ENCODE results near the gene HOXD8. TPM values are rescaled to one million over a fixed set of nuclear protein-coding genes. Genes with fewer than 3 reads are reported as not detected.

Gene HOXD8
- total and polyA plus RNA-seq, 9 donors: 29.2 to 50.6 (median 36.2) TPM

DNA sequence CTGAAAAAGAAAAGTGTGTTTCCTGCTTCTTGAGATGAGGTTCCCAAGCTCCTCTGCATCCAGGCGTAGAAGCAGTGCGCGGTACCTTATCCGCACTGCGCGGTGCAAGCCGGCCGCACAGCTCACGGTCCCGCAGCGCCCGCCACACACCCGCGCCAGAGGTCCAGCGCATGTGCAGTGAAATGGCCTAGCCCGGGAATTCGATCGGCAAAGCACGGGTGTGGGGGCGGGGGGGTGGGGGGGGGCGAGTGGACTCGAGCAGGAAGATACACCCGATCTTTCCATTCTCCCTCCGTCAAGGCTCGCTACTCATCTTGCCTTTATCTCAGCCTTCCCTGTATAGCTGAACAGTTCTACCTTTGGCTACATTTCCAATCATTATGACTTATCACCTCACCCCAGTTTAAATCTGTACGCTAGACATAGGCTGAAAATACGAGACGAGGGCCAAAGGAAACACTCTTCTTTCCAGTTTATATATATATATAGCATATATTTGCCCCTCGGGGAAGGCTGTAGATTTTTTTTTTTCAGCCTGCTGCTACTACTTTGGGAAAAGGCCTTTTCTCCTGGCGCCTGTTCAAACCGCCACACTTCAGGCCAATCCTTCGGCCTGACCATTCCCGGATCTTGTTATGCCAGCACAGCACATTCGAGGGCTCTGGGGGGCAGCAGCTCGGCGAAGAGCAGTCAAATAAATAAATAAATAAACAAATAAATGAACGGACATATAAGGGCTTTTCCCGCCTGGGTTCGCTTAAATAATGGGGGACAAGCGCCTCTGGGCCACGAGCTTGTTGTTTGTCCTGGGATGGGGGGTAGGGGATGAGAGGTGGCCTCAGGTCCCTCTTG lies 10.4 kb downstream of the HOXD8 start:
- peak overlapping the region; percentile 53 for H3K4me3 ChIP-seq
- no peaks in the 10 kb centered on the region for H3K36me3 ChIP-seq
- DNase-seq: peak; percentile 72 to 81 (median 75)
- H3K27me3 ChIP-seq: no peaks in the 10 kb centered on the region
- TF ChIP-seq EP300 (IDR thresholded peaks at IDR 0.05): no peak
- peak; percentile 42 for TF ChIP-seq POLR2A (IDR thresholded peaks at IDR 0.05)
- intact Hi-C loops (cut with DNase I): loop anchor here (2.0 to 10.0 kb wide), 7 partner anchors 125 to 1125 kb away; partner anchors contain the start of genes MTX2 (in 1 of the 4) and NFE2L2 (in 1 of the 4)
- whole genome bisulfite sequencing, 3 donors: 5 to 6% (median 5%) methylated on average over 41 of the region's 41 CpGs
- H3K9me3 ChIP-seq: no peaks in the 10 kb centered on the region
- peaks cover 10% of the 10 kb centered on the region for H3K4me1 ChIP-seq (ENCODE audit: insufficient read depth)
- peak overlapping the region; percentile 80 to 99 for H3K27ac ChIP-seq

DNA sequence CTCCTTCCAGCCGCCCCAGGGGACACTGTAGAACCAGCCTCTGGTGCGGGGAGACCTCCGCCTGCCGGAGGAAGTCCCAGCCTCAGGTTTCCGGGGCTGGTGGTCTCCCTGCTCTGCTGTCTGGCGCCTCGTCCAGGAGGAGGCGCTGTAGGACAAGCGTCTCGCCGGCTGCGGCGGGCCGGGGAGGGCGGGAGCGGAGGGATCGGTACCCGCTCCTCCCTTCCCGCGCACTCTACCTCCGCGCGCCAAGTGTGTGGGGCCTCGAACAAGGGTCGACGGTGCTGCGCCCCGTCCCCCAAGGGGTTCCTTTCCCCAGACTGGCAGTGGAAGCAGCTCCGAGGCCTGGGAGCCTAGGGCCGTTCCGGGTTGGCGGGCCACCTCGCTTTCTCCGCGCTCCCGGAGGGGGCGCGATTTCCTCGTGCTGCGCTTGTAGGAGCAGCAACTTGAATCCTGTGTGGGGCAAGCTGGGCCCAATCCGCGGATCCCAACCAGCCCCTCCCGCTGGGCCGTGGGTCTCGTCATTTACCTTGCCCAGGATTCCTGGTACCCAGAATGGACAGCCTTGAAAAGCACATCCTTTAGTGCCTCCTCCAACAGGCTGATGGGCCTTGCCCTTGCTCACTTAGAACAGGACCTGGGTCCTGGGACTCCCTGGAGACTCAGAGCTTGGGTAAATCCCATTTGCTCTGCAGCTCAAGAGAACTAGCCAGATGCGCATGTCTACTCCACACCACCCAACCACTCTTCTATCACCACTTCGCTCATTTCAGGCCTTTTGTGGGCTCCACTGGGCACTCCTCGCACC lies 11.2 kb downstream of the HOXD8 start:
- Histone ChIP-seq H3K27me3 (no peaks in the 10 kb centered on the region), H3K36me3 (no peaks in the 10 kb centered on the region), H3K9me3 (no peaks in the 10 kb centered on the region), H3K27ac (peak overlapping the region; percentile 80 to 99), H3K4me1 (ENCODE audit: insufficient read depth) (peaks cover 9% of the 10 kb centered on the region), H3K4me3 (peak overlapping the region; percentile 53)
- WGBS, 3 donors: 7 to 18% (median 7%) methylated on average over 16 to 48 of the region's 48 CpGs
- peak; percentile 84 to 90 (median 90) for DNase-seq
- intact Hi-C loops (cut with DNase I): loop anchor here (2.0 to 10.0 kb wide), 6 partner anchors 124 to 497 kb away; partner anchors contain the start of gene MTX2 (in 1 of the 4)
- TF ChIP-seq, protein P1, sequence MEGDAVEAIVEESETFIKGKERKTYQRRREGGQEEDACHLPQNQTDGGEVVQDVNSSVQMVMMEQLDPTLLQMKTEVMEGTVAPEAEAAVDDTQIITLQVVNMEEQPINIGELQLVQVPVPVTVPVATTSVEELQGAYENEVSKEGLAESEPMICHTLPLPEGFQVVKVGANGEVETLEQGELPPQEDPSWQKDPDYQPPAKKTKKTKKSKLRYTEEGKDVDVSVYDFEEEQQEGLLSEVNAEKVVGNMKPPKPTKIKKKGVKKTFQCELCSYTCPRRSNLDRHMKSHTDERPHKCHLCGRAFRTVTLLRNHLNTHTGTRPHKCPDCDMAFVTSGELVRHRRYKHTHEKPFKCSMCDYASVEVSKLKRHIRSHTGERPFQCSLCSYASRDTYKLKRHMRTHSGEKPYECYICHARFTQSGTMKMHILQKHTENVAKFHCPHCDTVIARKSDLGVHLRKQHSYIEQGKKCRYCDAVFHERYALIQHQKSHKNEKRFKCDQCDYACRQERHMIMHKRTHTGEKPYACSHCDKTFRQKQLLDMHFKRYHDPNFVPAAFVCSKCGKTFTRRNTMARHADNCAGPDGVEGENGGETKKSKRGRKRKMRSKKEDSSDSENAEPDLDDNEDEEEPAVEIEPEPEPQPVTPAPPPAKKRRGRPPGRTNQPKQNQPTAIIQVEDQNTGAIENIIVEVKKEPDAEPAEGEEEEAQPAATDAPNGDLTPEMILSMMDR (IDR thresholded peaks at IDR 0.05): peak; percentile 98 to 99 (median 98)
- no peak for TF ChIP-seq EP300 (IDR thresholded peaks at IDR 0.05)

DNA sequence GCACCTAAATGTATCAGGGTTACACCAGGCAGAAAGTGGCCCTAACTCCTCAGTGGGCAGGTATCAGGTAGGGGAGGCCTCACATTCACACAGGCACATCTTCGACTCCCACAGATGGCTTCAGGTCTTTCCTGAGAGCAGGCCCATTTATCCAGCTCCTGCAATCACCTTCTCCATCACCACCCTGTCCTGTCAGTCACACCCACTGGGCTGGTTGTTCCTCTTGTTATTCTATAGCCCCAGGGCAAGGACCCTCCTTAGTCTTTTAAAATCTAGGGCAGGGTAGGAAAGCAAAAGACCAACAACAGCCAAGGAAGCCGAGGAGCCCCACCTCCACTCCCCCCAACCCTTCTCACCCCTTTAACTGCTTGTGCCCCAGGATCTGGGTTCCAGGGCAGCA lies 12.8 kb downstream of the HOXD8 start:
- Histone ChIP-seq H3K4me3 (no peak overlapping the region), H3K9me3 (no peaks in the 10 kb centered on the region), H3K36me3 (no peaks in the 10 kb centered on the region), H3K27me3 (no peaks in the 10 kb centered on the region), H3K4me1 (ENCODE audit: insufficient read depth) (peaks cover 9% of the 10 kb centered on the region), H3K27ac (no peak overlapping the region)
- intact Hi-C loops (cut with DNase I): loop anchor here in 3 of 4 donors (5.0 to 10.0 kb wide), 4 partner anchors 123 to 495 kb away; partner anchors contain the start of gene MTX2 (in 1 of the 3)
- 85 to 89% (median 88%) methylated on average over 2 of the region's 2 CpGs for WGBS, 3 donors
- TF ChIP-seq POLR2A (IDR thresholded peaks at IDR 0.05) (no peak), EP300 (IDR thresholded peaks at IDR 0.05) (no peak)
- TF ChIP-seq, protein P1 (IDR thresholded peaks at IDR 0.05): no peak
- DNase-seq: peak in 1 of 5 donors; percentile 3

DNA sequence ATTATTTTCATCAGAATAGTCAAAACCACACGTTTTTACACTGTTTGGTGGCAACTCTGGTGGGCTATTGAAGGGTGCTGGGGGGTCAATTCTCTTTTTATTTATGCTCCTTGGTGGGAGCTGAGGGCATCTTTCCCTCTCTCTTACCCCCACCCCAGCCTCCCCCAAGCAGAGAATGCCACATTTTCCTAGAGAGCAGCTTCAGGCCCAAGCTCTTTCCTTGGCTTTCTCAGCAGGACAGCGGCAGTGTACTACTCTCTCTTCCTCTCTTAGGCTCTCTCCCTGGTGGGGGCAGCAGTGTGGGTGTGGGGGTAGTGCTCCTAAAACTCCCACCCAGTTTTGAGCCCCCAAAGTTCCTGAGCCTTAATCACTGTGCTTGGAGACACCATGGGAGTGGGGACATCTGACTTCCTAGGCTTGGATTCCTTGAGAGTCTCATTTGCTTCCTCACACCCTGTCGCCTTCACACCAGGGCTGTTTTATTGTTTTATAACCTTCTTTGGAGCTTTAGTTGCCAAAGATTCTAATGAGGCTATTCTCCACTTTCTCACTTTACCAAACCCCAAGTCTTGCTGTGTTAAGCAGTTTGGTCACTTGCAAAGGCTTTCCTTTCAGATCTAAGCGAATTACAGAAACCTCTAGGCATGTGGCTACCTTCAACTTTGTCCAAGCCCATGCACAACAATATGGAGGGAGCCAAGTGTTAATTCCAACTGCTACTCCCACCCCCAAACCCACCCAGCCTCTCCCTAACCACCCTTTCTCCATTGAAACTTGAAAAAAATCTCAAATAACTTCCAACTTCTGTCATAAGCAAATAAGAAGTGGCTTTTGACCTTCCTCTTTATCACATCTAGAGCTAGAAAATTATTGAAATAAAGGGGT lies 15.8 kb downstream of the HOXD8 start:
- DNase-seq: no peak
- TF ChIP-seq, protein P1 (IDR thresholded peaks at IDR 0.05): no peak
- TF ChIP-seq EP300 (IDR thresholded peaks at IDR 0.05) (no peak), POLR2A (IDR thresholded peaks at IDR 0.05) (no peak)
- Histone ChIP-seq H3K4me1 (ENCODE audit: insufficient read depth) (peaks cover 15% of the 10 kb centered on the region), H3K36me3 (no peaks in the 10 kb centered on the region), H3K27me3 (no peaks in the 10 kb centered on the region), H3K9me3 (no peaks in the 10 kb centered on the region), H3K27ac (no peak overlapping the region), H3K4me3 (no peak overlapping the region)
- intact Hi-C loops (cut with DNase I): loop anchor here in 1 of 4 donors (10.0 kb wide), 1 partner anchor 119 kb away; the partner anchor contains the start of gene MTX2
- WGBS, 3 donors: 77 to 81% (median 78%) methylated on average over 4 of the region's 4 CpGs

All from ovary (tissue), 9 donors.